GM19468 (cell line): ENCODE measurements around the gene RAF1.
"Not testable (repeated sequence)": the region's sequence is repeated elsewhere in the genome, so short reads cannot be mapped to it uniquely, and the experiment has no call there.

Experiments used
- ATAC-seq: cut with Tn5 transposase; IDR thresholded peaks from one replicate; pipeline ENCODE4 v1.9.1; 2021; ENCODE audit warnings: mild to moderate bottlenecking, moderate library complexity, moderate number of reproducible peaks; ENCODE audit not compliant: unreplicated experiment; ENCODE audit errors: extremely low read depth

RAF1 gene

DNA sequence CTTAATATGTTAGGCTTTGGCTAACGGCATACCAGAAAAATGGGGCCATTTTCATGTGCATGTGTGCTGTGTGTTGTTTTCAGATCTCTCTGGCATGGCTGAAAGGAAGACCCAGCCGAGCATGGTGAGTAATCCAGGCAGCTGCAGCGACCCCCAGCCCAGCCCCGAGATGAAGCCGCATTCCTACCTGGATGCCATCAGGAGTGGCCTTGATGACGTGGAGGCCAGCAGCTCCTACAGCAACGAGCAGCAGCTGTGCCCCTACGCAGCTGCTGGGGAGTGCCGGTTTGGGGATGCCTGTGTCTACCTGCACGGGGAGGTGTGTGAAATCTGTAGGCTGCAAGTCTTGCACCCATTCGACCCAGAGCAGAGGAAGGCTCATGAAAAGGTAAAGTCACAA is 91.9 kb downstream of the RAF1 start:
- no peak for ATAC-seq

- no peak for ATAC-seq
Measured at GRCh38 chr3:12569836-12570235, 94.1 kb downstream of the RAF1 start.

GRCh38 chr3:12568747-12569146 is 95.2 kb downstream of the RAF1 start:
- no peak for ATAC-seq

DNA sequence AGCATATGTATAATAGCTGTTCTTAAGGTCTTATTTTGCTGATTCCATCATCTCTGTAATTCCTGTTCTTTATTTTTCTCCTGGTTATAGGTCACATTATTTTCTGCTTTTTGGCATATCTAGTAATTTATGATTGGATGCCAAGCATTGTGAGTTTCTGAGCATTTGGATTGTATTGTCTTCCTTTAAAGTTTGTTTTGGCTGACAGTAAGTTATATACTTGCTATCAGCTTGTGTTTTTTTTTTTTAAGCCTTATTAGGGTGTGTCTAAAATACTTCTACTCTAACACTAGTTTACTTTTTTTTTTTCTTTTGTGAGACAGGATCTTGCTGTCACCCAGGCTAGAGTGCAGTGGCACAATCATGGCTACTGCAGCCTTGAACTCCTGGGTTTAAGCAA is 96.9 kb downstream of the RAF1 start:
- no peak for ATAC-seq

DNA sequence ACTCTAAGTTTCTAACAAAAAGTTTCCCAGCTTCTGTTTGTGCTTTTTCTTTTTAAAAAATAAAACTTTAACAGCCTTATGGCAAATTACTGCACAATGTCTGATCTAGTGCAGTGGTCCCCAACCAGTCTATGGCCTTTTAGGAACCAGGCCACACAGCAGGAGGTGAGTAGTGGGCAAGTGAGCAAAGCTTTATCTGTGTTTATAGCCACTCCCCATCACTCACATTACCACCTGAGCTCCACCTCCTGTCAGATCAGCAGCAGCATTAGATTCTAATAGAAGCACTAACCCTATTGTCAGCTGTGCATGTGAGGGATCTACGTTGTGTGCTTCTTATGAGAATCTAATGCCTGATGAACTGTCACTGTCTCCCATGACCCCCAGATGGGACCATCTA is 101.5 kb downstream of the RAF1 start:
- no peak for ATAC-seq

DNA sequence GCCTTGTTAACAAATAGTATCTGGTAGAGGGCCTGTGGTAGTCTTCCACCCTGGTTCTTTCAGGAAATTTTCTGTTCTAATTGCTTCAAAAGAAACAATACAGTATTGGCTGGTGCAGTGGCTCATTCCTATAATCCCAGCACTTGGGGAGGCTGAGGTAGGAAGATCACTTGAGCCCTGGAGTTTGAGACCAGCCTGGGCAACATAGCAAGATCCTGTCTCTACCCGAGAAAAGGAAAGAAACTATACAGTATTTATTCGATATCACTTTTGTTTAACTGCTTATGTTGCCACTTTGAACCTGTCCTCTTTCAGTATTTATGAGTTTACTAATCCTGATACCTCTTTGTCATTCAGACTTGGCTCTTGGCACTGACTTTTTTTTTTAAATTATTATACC is 102.5 kb downstream of the RAF1 start:
- no peak for ATAC-seq

GRCh38 chr3:12560505-12561190 is 103.3 kb downstream of the RAF1 start:
- no peak for ATAC-seq

- ATAC-seq = no peak
Measured at GRCh38 chr3:12559520-12559919, 104.4 kb downstream of the RAF1 start.

GRCh38 chr3:12558706-12559105 is 105.2 kb downstream of the RAF1 start:
- ATAC-seq = no peak

DNA sequence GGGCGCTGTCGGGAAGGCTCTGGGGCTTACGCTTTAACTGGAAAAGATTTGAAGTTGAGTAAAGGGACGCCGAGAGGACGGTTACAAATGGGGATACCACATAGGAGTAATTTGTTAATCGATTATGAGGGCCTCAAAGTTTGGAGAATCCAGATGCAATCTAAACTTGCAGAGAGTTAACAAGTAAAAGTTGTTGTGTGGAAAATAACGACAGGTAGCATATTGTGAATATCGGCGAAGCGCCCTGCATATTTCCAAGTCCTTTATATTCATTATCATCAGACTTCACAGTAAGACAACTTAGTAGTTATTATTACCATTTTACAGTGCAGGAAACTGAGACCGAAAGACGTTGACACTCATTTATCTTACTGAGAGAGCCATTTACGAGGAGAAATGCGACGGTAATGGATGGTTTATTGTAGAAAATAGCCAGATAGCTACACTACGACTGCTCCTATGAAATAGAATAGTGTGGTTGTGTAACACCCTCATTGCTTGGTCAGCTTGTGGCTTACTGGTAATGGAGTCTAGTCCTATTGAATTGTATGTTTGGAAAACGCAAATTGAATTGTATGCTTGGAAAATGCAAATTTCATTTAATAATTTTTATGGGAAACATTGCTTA is 106.3 kb downstream of the RAF1 start:
- no peak for ATAC-seq

- ATAC-seq = peak; percentile 76
Measured at GRCh38 chr3:12556690-12557472, 107.0 kb downstream of the RAF1 start, which contains the start of gene MKRN2. Gene MKRN2 (plus strand): TSS chr3:12557087. CDS start chr3:12557151, 64 bp downstream.

GRCh38 chr3:12556314-12556689 is 107.6 kb downstream of the RAF1 start:
- ATAC-seq = no peak

DNA sequence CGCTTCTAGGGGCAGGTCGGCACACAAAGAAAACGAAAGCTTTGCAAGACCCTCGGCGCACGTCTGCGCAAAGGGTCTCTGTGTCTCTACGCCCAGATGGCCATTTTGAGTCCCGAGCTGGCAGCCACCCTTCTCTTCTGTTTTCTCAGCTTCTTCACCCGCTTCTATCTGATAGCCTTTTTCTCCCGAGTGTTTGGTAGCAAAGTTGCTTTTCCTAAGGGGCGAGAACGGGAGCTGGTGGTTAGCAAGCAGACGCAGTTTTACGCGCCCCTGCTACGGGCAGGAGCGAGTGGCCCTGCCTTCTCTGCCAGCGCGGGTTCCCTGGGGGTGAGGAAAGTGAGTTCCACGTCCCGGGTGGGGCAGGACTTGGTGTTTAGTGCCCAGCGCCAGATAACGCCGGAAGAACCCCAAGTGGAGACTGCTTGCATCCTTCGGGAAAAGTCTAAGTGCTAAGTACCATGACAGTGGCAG is 110.0 kb downstream of the RAF1 start:
- ATAC-seq = no peak

DNA sequence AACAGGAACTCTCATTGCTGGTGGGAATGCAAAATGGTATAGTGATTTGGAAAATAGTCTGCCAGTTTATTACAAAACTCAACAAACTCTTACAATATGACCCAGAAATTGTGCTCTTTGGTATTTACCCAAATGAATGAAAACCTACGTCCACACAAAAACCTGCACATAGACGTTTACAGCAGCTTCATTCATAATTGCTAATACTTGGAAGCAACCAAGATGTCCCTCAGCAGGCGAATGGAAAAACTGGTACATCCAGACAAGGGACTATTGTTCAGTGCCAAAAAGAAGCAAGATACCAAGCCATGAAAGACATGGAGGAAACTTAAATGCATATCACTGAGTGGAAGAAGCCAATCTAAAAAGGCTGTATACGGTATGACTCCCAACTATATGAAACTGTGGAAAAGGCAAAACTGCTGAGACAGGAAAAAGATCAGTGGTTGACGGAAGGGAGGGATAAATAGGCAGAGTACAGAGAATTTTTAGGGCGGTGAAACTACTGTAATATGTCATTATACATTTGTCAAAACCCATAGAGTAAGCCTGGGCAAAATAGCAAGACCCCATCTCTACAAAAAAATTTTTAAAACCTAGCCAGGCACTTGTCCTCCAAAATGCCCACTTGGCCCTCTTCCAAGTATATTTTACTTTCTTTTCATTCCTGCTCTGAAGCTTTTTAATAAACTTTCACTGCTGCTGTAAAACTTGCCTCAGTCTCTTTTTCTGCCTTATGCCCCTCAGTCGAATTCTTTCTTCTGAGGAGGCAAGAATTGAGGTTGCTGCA is 113.8 kb downstream of the RAF1 start:
- ATAC-seq = no peak

DNA sequence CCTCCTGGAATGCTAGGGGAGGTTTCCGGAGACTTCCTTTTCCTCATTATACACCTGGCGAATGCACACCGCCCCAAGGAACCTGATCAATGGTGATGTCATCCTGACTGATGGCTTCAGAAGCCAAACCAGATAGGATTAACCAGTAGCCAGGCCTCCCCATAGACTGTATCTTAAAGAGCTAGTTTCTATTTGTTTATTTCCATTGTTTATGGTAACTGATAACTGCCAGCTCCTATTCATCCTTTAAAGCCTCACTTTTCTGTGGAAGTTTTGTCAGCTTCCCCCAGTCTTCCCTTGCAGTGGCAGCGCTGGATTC is 118.5 kb downstream of the RAF1 start, which contains the start of gene MKRN2OS:
TSS of gene MKRN2OS (minus strand) at position 27 of the 319 bp plus-strand sequence. CDS start 35 bp downstream, outside the sequence.
- no peak for ATAC-seq

DNA sequence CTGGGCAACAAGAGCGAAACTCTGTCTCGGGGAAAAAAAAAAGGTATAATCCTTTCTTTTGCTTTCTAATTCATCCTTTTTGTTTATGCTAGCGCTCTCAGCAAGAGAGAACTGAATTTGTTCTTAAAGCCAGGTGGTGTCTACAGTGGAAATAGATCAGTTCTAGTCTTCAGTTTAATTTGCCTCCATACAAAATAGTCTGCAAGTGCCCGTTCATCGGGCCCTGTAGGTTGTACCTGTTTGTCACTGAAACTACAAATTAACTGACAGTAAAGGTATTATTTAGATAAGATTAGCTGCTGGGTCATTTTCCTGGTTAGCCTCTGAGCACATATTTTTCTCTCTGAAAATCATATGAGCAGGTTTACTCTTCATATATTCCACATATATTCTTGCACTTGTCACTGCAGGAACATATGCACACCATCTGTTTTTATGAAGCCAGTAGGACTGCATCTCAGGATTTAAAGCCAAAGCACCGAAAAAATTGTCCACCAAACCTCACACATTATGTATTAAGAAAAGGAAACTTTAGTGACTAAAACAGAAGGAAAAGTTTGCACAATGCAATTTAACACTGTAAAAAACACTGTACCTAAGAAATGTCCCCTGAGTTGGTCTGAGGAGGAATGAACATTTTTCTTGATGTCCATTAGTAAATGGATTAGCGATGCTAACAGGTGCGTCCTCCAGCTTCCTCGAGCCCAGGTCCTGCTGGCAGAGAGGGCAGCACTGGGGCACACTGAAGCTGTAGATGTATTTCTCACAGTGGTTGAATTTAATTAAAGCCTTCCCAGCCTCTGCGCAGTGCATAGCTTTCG is 119.1 kb downstream of the RAF1 start:
- no peak for ATAC-seq

DNA sequence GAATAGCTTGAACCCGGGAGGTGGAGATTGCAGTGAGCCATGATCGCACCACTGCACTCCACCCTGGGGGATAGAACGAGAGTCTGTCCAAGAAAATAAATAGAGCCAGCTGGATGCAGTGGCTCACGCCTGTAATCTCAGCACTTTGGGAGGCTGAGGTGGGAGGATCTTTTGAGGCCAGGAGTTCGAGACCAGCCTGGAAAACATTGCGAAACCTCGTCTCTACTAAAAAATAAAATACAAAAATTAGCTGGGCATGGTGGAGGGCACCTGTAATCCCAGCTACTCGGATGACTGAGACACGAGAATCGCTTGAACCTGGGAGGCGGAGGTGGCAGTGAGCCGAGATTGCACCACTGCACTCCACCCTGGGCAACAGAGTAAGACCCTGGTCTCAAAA is 120.4 kb downstream of the RAF1 start:
- not testable (repeated sequence) for ATAC-seq

GRCh38 chr3:12541625-12542024 is 122.3 kb downstream of the RAF1 start:
- ATAC-seq = no peak

DNA sequence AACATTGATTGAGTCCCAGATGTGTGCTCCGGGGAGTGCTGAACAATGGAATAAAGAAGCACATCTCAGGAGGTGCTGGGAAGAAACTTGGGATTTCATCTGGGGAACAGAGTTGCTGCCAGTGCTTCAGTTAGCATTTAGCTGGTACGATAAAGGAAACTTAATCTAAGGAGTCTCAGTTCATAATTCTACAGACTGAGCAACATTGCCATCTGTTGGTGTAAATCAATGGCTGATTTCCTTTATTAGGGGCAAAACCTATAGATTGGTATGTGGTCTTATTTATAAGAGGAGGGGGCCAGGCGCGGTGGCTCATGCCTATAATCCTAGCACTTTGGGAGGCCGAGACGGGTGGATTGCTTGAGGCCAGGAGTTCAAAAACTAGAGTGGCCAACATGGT is 127.5 kb downstream of the RAF1 start:
- ATAC-seq = no peak
